ENCODE measurements around the gene FOXP2. TPM values are rescaled to one million over a fixed set of nuclear protein-coding genes. Genes with fewer than 3 reads are reported as not detected.

FOXP2 gene
- total RNA-seq, 4 donors from 2014 or later, result 12.2 to 40.9 (median 19.5) TPM

GRCh38 chr7:114659409-114660125 is 245.0 kb downstream of the FOXP2 start:
- WGBS, result 58% methylated on average over 7 of the region's 7 CpGs
- Histone ChIP-seq H3K4me3 (no peak overlapping the region), H3K27me3 (no peaks in the 10 kb centered on the region), H3K9me3 (no peaks in the 10 kb centered on the region), H3K36me3 (no peaks in the 10 kb centered on the region), H3K27ac (no peak overlapping the region), H3K4me1 (no peaks in the 10 kb centered on the region)
- TF ChIP-seq POLR2AphosphoS5 (IDR thresholded peaks at IDR 0.05) (no peak), POLR2A (IDR thresholded peaks at IDR 0.05) (no peak), EP300 (IDR thresholded peaks at IDR 0.05) (no peak)
- TF ChIP-seq, protein P1, sequence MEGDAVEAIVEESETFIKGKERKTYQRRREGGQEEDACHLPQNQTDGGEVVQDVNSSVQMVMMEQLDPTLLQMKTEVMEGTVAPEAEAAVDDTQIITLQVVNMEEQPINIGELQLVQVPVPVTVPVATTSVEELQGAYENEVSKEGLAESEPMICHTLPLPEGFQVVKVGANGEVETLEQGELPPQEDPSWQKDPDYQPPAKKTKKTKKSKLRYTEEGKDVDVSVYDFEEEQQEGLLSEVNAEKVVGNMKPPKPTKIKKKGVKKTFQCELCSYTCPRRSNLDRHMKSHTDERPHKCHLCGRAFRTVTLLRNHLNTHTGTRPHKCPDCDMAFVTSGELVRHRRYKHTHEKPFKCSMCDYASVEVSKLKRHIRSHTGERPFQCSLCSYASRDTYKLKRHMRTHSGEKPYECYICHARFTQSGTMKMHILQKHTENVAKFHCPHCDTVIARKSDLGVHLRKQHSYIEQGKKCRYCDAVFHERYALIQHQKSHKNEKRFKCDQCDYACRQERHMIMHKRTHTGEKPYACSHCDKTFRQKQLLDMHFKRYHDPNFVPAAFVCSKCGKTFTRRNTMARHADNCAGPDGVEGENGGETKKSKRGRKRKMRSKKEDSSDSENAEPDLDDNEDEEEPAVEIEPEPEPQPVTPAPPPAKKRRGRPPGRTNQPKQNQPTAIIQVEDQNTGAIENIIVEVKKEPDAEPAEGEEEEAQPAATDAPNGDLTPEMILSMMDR (IDR thresholded peaks at IDR 0.05), result no peak
- DNase-seq (ENCODE audit: low spot score in 2 of 2), result no peak

- no peaks in the 10 kb centered on the region for H3K4me1 ChIP-seq
- no peak overlapping the region for H3K27ac ChIP-seq
- H3K36me3 ChIP-seq, result no peaks in the 10 kb centered on the region
- no peak overlapping the region for H3K4me3 ChIP-seq
- WGBS, result 11% methylated on average over 1 of the region's 1 CpG
- no peaks in the 10 kb centered on the region for H3K27me3 ChIP-seq
- TF ChIP-seq POLR2A (IDR thresholded peaks at IDR 0.05) (no peak), POLR2AphosphoS5 (IDR thresholded peaks at IDR 0.05) (no peak), EP300 (IDR thresholded peaks at IDR 0.05) (no peak)
- TF ChIP-seq, protein P1 (IDR thresholded peaks at IDR 0.05), result no peak
- H3K9me3 ChIP-seq, result no peaks in the 10 kb centered on the region
- DNase-seq (ENCODE audit: low spot score in 2 of 2), result no peak
Measured at GRCh38 chr7:114660126-114660486, 245.5 kb downstream of the FOXP2 start.

DNA sequence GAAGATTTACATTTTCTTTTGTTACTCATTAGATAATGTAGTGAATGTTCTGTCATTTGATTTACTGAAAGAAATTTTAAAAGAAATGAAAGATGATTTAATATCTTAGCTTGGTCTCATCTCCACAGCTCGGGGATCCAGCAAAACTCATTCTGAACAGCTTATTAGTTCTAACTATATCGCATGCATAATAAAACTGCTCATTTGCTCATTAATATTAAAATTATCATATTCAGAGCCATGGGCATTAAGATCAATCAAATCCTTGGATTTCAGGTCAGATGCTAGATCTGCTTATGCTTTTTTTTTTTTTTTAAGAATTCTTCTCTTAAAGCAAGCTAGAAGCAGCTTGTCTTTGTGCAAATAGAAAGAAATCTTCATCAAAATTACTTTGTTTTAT is 246.1 kb downstream of the FOXP2 start:
- no peak overlapping the region for H3K27ac ChIP-seq
- 89% methylated on average over 2 of the region's 2 CpGs for WGBS
- no peaks in the 10 kb centered on the region for H3K27me3 ChIP-seq
- no peaks in the 10 kb centered on the region for H3K9me3 ChIP-seq
- TF ChIP-seq POLR2A (IDR thresholded peaks at IDR 0.05) (no peak), EP300 (IDR thresholded peaks at IDR 0.05) (no peak), POLR2AphosphoS5 (IDR thresholded peaks at IDR 0.05) (no peak)
- TF ChIP-seq, protein P1 (IDR thresholded peaks at IDR 0.05), result no peak
- no peak for DNase-seq (ENCODE audit: low spot score in 2 of 2)
- H3K4me3 ChIP-seq, result no peak overlapping the region
- H3K36me3 ChIP-seq, result no peaks in the 10 kb centered on the region
- no peaks in the 10 kb centered on the region for H3K4me1 ChIP-seq

DNA sequence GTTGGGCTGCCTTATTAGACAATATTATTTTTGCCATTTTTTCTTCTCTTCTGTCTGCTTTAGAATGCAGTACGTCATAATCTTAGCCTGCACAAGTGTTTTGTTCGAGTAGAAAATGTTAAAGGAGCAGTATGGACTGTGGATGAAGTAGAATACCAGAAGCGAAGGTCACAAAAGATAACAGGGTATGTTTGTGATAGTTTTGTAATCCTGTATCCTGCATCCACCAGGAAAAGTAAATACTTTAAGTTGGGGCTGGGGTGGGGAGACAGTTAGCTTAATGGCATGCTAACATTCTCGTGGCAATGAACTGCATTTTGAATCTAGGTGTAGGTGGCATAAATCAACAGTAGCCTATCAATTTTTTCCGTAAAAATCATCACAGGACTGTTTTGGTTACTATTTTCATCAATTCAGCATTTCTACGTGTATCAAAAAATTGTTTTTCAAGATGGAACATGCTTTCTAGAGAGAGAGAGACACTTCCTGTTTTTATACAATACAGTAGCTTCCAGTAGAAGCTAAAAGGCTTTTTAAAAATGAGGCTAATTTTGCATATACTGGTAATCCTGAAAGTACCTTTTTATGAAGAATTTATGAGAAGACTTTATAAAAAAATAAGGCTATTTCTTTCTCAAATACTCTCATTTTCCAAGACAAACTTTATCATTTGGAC is 247.5 kb downstream of the FOXP2 start:
- H3K27me3 ChIP-seq, result no peaks in the 10 kb centered on the region
- no peaks in the 10 kb centered on the region for H3K4me1 ChIP-seq
- H3K9me3 ChIP-seq, result no peaks in the 10 kb centered on the region
- no peak overlapping the region for H3K27ac ChIP-seq
- no peak for DNase-seq (ENCODE audit: low spot score in 2 of 2)
- H3K36me3 ChIP-seq, result no peaks in the 10 kb centered on the region
- TF ChIP-seq POLR2AphosphoS5 (IDR thresholded peaks at IDR 0.05) (no peak), EP300 (IDR thresholded peaks at IDR 0.05) (no peak), POLR2A (IDR thresholded peaks at IDR 0.05) (no peak)
- TF ChIP-seq, protein P1 (IDR thresholded peaks at IDR 0.05), result no peak
- H3K4me3 ChIP-seq, result no peak overlapping the region
- WGBS, result 81% methylated on average over 6 of the region's 6 CpGs

DNA sequence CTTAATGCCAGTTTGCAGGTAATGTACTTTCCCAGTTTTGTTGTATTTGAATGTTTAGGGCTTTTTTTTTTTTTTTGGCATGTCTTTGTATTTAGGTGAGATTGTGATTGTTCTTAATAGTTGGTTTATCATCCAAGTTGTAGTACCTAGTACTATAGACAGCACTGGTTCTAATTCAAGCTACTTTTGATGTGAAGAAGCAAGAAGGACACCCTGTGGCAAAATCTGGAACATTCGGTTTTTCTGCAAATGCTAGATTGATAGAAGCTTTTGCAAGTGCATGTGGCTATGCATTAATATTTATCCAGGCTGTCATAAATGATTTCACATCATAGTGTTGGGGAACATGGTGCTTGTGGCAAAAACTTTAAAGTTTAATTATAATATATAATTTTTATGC is 248.9 kb downstream of the FOXP2 start:
- TF ChIP-seq POLR2A (IDR thresholded peaks at IDR 0.05) (no peak), POLR2AphosphoS5 (IDR thresholded peaks at IDR 0.05) (no peak), EP300 (IDR thresholded peaks at IDR 0.05) (no peak)
- TF ChIP-seq, protein P1 (IDR thresholded peaks at IDR 0.05), result no peak
- H3K36me3 ChIP-seq, result no peaks in the 10 kb centered on the region
- no peak overlapping the region for H3K27ac ChIP-seq
- DNase-seq (ENCODE audit: low spot score in 2 of 2), result no peak
- H3K4me3 ChIP-seq, result no peak overlapping the region
- no peaks in the 10 kb centered on the region for H3K4me1 ChIP-seq
- no peaks in the 10 kb centered on the region for H3K9me3 ChIP-seq
- 56% methylated on average over 1 of the region's 1 CpG for WGBS
- no peaks in the 10 kb centered on the region for H3K27me3 ChIP-seq

Measured in suprapubic skin (tissue), 4 donors.